GM12878 (cell line): ENCODE data around the gene DDC. TPM values are rescaled to one million over a fixed set of nuclear protein-coding genes. Genes with fewer than 3 reads are reported as not detected.

ENCODE experiments used
- ATAC-seq: fragments of 200-7000 bp; cut with Tn5 transposase; 3 replicates; pipeline ENCODE4 v1.9.1; 2020; ENCODE audit warnings: mild to moderate bottlenecking, moderate library complexity
- BruUV-seq: library from RNA; stranded (reverse); fragments of 400-500 nt; replicated peaks from 2 replicates; lab custom pipeline; 2021; lab: Mats Ljungman, UMichigan
- CTCF ChIA-PET: fragments of 300-600 bp; sonication (Branson Sonifier 250); formaldehyde crosslinking; extraction: SDS; loops from one replicate; lab custom pipeline; 2021; ENCODE audit warnings: inconsistent platforms; lab: Yijun Ruan, JAX
- POLR2A ChIA-PET: fragments of 350-600 bp; formaldehyde crosslinking; extraction: SDS; loops from one replicate; lab custom pipeline; 2021; ENCODE audit warnings: inconsistent platforms; lab: Charles Lee
- RAD21 ChIA-PET: fragments of 300-600 bp; sonication (Branson Sonifier 250); formaldehyde crosslinking; loops from one replicate; lab custom pipeline; 2023; ENCODE audit warnings: antibody characterized with exemption; ENCODE audit not compliant: unreplicated experiment; lab: Charles Lee
- SMC1A ChIA-PET: fragments of 300-600 bp; sonication (Branson Sonifier 250); formaldehyde crosslinking; loops from one replicate; lab custom pipeline; 2023; ENCODE audit not compliant: unreplicated experiment, uncharacterized antibody; lab: Charles Lee
- DNase-seq: peaks from one replicate; pipeline ENCODE4 v3.0.0-alpha.2; 2011; ENCODE audit warnings: low read depth, low spot score
- FAIRE-seq: peaks from 3 replicates; lab custom pipeline; 2011; peaks lifted over from hg19 to GRCh38; lab: Jason Lieb, UNC
- H2AFZ ChIP-seq: 2 replicates; pipeline ENCODE4 v1.6.0; 2011; ENCODE audit warnings: low read depth, low read length, control low read depth; ENCODE audit not compliant: control insufficient read depth
- H3K27ac ChIP-seq: 2 replicates; pipeline ENCODE4 v1.5.1; 2011; ENCODE audit warnings: control low read depth; ENCODE audit not compliant: control insufficient read depth, insufficient read depth
- H3K27me3 ChIP-seq, 2 experiments: replicated peaks in 1 of 2; 2 replicates each; pipeline versions ENCODE4 v1.6.0 to v1.6.1; 2011; ENCODE audit warnings: low read length in 1 of 2; ENCODE audit not compliant: control insufficient read depth in 2 of 2, insufficient read depth in 2 of 2
- H3K36me3 ChIP-seq, 2 experiments: 2 replicates each; pipeline ENCODE4 v1.5.1; 2011; ENCODE audit warnings: low read length in 1 of 2; ENCODE audit not compliant: control insufficient read depth in 2 of 2, insufficient read depth in 2 of 2
- H3K4me1 ChIP-seq: 2 replicates; pipeline ENCODE4 v1.6.1; 2011; ENCODE audit warnings: mild to moderate bottlenecking, low read length, moderate library complexity, mixed read lengths; ENCODE audit not compliant: control insufficient read depth, insufficient read depth
- H3K4me2 ChIP-seq: 2 replicates; pipeline ENCODE4 v1.6.0; 2011; ENCODE audit warnings: control low read depth; ENCODE audit not compliant: control insufficient read depth, insufficient read depth
- H3K4me3 ChIP-seq: fragments of 200-600 bp; sonication (generic); 2 replicates; pipeline ENCODE4 v1.5.1; 2016
- H3K79me2 ChIP-seq: 2 replicates; pipeline ENCODE4 v1.6.0; 2011; ENCODE audit warnings: low read length; ENCODE audit not compliant: control insufficient read depth, insufficient read depth
- H3K9ac ChIP-seq: 2 replicates; pipeline ENCODE4 v1.8.0; 2011; ENCODE audit warnings: low read length, control low read depth, mixed read lengths; ENCODE audit not compliant: control insufficient read depth, insufficient read depth
- H3K9me3 ChIP-seq: replicated peaks from 3 replicates; pipeline ENCODE4 v1.5.1; 2011; ENCODE audit warnings: mild to moderate bottlenecking, low read length; ENCODE audit not compliant: control insufficient read depth, insufficient read depth
- H4K20me1 ChIP-seq: 2 replicates; pipeline ENCODE4 v1.6.0; 2011; ENCODE audit not compliant: control insufficient read depth, insufficient read depth
- ASH2L ChIP-seq: fragments of 300-600, 200-600 bp; sonication (generic); IDR thresholded peaks from 2 replicates; pipeline ENCODE4 v1.6.1; 2017; ENCODE audit warnings: low read depth, mild to moderate bottlenecking, borderline replicate concordance
- BRCA1 ChIP-seq: IDR thresholded peaks from 2 replicates; pipeline ENCODE4 v1.6.1; 2011; ENCODE audit warnings: low read depth, low read length, improper control_type of control experiment
- FOXM1 ChIP-seq: IDR thresholded peaks from 2 replicates; pipeline ENCODE4 v1.6.1; 2012; ENCODE audit warnings: low read depth, mild to moderate bottlenecking, inconsistent platforms, low read length, moderate library complexity
- POLR2AphosphoS5 ChIP-seq: IDR thresholded peaks from 2 replicates; pipeline ENCODE4 v1.6.1; 2011; ENCODE audit warnings: mild to moderate bottlenecking, low read length, inconsistent platforms
- SRF ChIP-seq, 2 experiments: IDR thresholded peaks; 2 replicates each; pipeline ENCODE4 v1.6.1; 2011; ENCODE audit warnings: low read depth in 2 of 2, low read length in 2 of 2, mild to moderate bottlenecking in 1 of 2, moderate library complexity in 1 of 2
- ZNF274 ChIP-seq: IDR thresholded peaks from one replicate; pipeline ENCODE4 v1.8.0; 2011; ENCODE audit not compliant: insufficient read length, insufficient read depth
- ZNF622 ChIP-seq: fragments of 450-650 bp; IDR thresholded peaks from 2 replicates; pipeline ENCODE4 v1.6.1; 2017; ENCODE audit warnings: mild to moderate bottlenecking, inconsistent platforms
- ZSCAN29 ChIP-seq: fragments of 450-650 bp; IDR thresholded peaks from 2 replicates; pipeline ENCODE4 v1.6.1; 2017; ENCODE audit warnings: mild to moderate bottlenecking, moderate library complexity
- WGBS: methylation state at CpG from one replicate; pipeline ENCODE4 v1.1.6; 2016; ENCODE audit warnings: low lambda C conversion rate; ENCODE audit not compliant: insufficient replicate concordance, insufficient coverage; ENCODE audit errors: missing lambda C conversion rate; 5-methylcytosine and 5-hydroxymethylcytosine counted together
- in situ Hi-C: fragments of 300-500 bp; cut with MboI; formaldehyde crosslinking; loops from 9 replicates; pipeline ENCODE4 v1.14.3; 2018; ENCODE audit warnings: mixed read lengths
- intact Hi-C: fragments of 100-400 bp; cut with micrococcal nuclease; formaldehyde crosslinking; loops from one replicate; pipeline ENCODE4 v1.14.2; 2022; ENCODE audit not compliant: unreplicated experiment
- polyA plus RNA-seq, 11 experiments: library from polyadenylated mRNA; depleted of rRNA in 4 of 11; unstranded in 6 of 11; stranded (reverse) in 5 of 11; fragments of >200 nt; fragmentation: Nextera tagmentation in 4 of 11; fragmentation: Illumina TruSeq in 1 of 11; extraction: Ambion mirVana in 4 of 11; extraction: Trizol in 1 of 11; gene quantifications; 1 replicate in 1 of 11; 2 replicates in 10 of 11; pipeline versions ENCODE4 v1.2.1 to v1.2.3, GENCODE V29; 2011 to 2016; ENCODE audit warnings: inconsistent platforms in 2 of 11, missing spikeins in 2 of 11, low read depth in 1 of 11
- total RNA-seq, 4 experiments: library from RNA; depleted of rRNA in 3 of 4; stranded (reverse); fragments of >200 nt in 3 of 4; fragmentation: Illumina TruSeq in 1 of 4; extraction: Trizol in 1 of 4; gene quantifications; 2 replicates each; pipeline versions ENCODE4 v1.2.1 to v1.2.3, GENCODE V29; 2013 to 2021
- TF ChIP-seq, protein P1 (sequence below): IDR thresholded peaks from 2 replicates; pipeline ENCODE4 v1.6.1; 2012; ENCODE audit warnings: low read depth, low read length, improper control_type of control experiment
- TF ChIP-seq, protein P2 (sequence below): fragments of 450-650 bp; conservative IDR thresholded peaks from 2 replicates; pipeline ENCODE4 v1.6.1; 2017; ENCODE audit warnings: mild to moderate bottlenecking, moderate library complexity

Gene DDC
- total and polyA plus RNA-seq, 10 of the 15 experiments (the other 5 are each of a cell fraction or from before 2014, with no cell fraction given): not detected

DNA sequence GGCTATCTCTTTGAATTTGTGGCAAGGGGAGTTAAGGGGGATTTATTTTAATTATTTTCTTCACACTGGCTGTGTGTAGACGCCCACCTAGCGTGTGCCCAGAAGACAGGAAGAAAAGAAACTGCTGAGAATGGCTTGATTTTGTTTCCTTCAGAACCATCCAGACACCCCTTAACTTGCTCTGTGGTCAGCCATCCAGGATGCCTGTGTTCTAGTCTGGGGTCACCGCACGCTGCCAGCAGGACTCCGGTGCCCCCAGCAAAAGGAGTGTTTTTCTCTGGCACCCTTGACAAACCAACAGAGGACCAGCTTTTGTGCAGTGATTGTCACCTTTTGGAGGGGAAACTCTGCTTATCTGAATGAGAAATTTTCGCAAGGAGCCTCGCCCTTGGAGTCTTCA lies 5.3 kb downstream of the DDC start:
- POLR2A ChIA-PET: no interaction called here
- RAD21 ChIA-PET: no interaction called here
- BruUV-seq: no TSS peak
- Histone ChIP-seq H3K4me2 (no peak overlapping the region), H3K9me3 (no peaks in the 10 kb centered on the region), H3K27me3 (peaks cover 0 to 6% of the 10 kb centered on the region in 2 experiments; a peak in 3 of 4 replicates), H2AFZ (no peak overlapping the region), H3K79me2 (no peaks in the 10 kb centered on the region), H3K9ac (no peak overlapping the region), H3K4me3 (no peak overlapping the region), H3K4me1 (no peaks in the 10 kb centered on the region), H3K27ac (no peak overlapping the region), H3K36me3 (no peaks in the 10 kb centered on the region), H4K20me1 (no peaks in the 10 kb centered on the region)
- FAIRE-seq: no peak
- 38% methylated on average over 7 of the region's 7 CpGs for WGBS
- ATAC-seq: no peak
- no peak for TF ChIP-seq BRCA1
- TF ChIP-seq ZSCAN29: no peak
- TF ChIP-seq ASH2L: no peak
- TF ChIP-seq SRF (IDR thresholded peaks at IDR 0.05; ENCODE audit: low read depth in 2 of 2, low read length in 2 of 2): no peak
- CTCF ChIA-PET: interaction anchor here (0.6 kb wide), 1 partner anchor 155 kb away, joined by 3 read pairs; no protein-coding TSS in a partner anchor
- no peak for DNase-seq
- SMC1A ChIA-PET: no interaction called here
- intact Hi-C loops: no loop called here
- in situ Hi-C loops: no loop called here

DNA sequence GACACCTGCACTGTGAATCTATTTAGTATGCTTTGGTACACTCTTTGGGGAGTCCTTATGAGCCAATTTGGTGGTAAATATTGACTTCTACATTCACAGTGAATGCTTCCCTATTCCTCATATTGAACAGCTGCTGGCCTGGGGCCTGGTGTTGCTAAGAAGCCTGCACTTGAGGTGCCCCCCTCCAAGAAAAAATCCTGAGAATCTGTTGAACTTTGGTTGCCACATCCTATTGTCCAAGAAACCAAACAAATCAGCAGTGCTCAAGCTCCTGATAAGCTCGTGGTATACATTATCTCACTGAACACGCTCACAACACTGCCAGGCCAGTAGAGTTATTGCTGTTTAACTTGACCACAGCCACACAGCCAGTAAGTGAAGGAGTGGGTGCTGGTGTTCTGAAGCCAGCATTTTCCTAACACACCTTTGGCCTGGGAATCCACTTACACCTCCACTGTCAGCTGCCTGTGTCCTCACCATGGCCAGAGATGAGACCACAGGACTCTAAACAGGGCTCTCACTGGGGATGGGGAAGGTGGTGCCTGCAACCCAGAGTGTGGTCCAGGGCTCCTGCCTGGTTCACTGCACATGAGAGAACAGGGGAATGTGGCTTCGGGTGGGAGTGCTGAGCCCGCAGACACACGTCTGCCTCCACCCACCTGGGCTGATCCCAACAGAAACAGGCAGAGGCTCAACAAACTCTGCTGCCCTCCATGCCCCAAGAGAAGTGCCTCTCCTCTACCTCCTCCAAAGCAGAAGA lies 6.7 kb downstream of the DDC start:
- Histone ChIP-seq H3K4me1 (no peaks in the 10 kb centered on the region), H2AFZ (no peak overlapping the region), H3K27me3 (peaks cover 0 to 4% of the 10 kb centered on the region in 2 experiments; a peak in 3 of 4 replicates), H3K4me2 (no peak overlapping the region), H3K9ac (no peak overlapping the region), H3K79me2 (no peaks in the 10 kb centered on the region), H3K9me3 (no peaks in the 10 kb centered on the region), H3K36me3 (no peaks in the 10 kb centered on the region), H3K4me3 (no peak overlapping the region), H3K27ac (no peak overlapping the region), H4K20me1 (no peaks in the 10 kb centered on the region)
- RAD21 ChIA-PET: no interaction called here
- FAIRE-seq (no peak), DNase-seq (no peak), ATAC-seq (no peak)
- in situ Hi-C loops (no loop called here), intact Hi-C loops (no loop called here)
- BruUV-seq: no TSS peak
- TF ChIP-seq, protein P1, sequence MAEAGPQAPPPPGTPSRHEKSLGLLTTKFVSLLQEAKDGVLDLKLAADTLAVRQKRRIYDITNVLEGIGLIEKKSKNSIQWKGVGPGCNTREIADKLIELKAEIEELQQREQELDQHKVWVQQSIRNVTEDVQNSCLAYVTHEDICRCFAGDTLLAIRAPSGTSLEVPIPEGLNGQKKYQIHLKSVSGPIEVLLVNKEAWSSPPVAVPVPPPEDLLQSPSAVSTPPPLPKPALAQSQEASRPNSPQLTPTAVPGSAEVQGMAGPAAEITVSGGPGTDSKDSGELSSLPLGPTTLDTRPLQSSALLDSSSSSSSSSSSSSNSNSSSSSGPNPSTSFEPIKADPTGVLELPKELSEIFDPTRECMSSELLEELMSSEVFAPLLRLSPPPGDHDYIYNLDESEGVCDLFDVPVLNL: no peak
- TF ChIP-seq ZNF274: no peak
- TF ChIP-seq ZNF622: no peak
- TF ChIP-seq, protein P2, sequence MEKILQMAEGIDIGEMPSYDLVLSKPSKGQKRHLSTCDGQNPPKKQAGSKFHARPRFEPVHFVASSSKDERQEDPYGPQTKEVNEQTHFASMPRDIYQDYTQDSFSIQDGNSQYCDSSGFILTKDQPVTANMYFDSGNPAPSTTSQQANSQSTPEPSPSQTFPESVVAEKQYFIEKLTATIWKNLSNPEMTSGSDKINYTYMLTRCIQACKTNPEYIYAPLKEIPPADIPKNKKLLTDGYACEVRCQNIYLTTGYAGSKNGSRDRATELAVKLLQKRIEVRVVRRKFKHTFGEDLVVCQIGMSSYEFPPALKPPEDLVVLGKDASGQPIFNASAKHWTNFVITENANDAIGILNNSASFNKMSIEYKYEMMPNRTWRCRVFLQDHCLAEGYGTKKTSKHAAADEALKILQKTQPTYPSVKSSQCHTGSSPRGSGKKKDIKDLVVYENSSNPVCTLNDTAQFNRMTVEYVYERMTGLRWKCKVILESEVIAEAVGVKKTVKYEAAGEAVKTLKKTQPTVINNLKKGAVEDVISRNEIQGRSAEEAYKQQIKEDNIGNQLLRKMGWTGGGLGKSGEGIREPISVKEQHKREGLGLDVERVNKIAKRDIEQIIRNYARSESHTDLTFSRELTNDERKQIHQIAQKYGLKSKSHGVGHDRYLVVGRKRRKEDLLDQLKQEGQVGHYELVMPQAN: no peak
- no peak for TF ChIP-seq POLR2AphosphoS5
- no peak for TF ChIP-seq FOXM1
- POLR2A ChIA-PET: no interaction called here
- WGBS: 17% methylated on average over 5 of the region's 5 CpGs
- CTCF ChIA-PET: no interaction called here
- SMC1A ChIA-PET: no interaction called here
